ENCODE results near the gene PEPD.

DNA sequence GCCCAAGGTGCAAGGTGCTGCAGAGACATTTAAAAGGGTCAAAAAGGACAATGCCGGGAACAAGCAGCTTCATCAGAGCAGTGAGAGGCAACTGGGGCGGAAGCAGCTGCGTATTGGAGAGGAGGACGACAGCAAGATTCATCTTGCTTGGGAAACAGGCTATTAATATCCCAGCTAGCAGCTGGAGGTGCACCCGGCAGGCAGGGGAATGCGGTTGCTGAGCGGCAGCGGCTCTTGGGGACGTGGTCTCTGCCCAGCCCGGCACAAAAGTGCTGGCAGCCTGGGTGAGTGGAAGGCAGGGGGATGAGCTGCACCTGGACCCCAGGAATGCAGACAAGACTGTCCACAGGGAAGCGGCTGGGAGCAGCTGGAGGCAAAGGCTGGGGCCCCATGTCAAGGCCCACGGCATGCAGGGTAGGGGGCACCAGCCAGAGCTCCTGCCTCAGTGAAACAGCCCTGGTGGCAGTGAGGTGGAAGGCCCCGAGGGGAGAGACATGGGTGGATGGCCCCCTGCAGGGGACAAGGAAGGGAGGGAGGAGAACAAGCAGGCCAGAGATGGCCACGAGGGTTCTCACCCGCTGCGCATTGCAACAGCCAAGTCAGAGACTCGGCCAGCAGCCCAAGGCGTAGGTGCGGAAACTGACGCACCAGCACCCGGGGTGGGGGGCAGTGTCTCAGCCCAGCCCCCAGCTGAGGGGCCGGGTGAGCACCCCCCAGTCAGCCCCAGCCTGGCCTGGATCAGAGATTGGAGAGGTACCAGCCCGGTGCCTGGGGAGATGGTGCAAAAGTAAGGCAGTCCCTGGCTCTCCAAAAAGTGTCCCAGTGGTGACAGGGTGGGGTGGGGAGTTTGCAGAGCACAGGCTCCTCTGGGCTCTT, 34.4 kb downstream of the PEPD start:
- TF ChIP-seq SIN3A (IDR thresholded peaks at IDR 0.05; ENCODE audit: low read depth, low read length) (no peak), SPI1 (IDR thresholded peaks at IDR 0.05; ENCODE audit: borderline replicate concordance, insufficient read depth, low read depth, low read length) (no peak), POLR2A (IDR thresholded peaks at IDR 0.05; ENCODE audit: low read depth, low read length) (no peak), SREBF2 (IDR thresholded peaks at IDR 0.05; ENCODE audit: low read length) (no peak), TAF1 (IDR thresholded peaks at IDR 0.05; ENCODE audit: borderline replicate concordance, low read depth, low read length) (no peak), EZH2 (IDR thresholded peaks at IDR 0.05; ENCODE audit: borderline replicate concordance, control insufficient read depth, low read depth, low read length) (no peak), ESRRA (IDR thresholded peaks at IDR 0.05; ENCODE audit: low read length) (no peak), BMI1 (IDR thresholded peaks at IDR 0.05; ENCODE audit: borderline replicate concordance) (no peak), HCFC1 (IDR thresholded peaks at IDR 0.05; ENCODE audit: low read length) (no peak), PML (IDR thresholded peaks at IDR 0.05; ENCODE audit: low read length) (no peak)
- TF ChIP-seq, protein P1, sequence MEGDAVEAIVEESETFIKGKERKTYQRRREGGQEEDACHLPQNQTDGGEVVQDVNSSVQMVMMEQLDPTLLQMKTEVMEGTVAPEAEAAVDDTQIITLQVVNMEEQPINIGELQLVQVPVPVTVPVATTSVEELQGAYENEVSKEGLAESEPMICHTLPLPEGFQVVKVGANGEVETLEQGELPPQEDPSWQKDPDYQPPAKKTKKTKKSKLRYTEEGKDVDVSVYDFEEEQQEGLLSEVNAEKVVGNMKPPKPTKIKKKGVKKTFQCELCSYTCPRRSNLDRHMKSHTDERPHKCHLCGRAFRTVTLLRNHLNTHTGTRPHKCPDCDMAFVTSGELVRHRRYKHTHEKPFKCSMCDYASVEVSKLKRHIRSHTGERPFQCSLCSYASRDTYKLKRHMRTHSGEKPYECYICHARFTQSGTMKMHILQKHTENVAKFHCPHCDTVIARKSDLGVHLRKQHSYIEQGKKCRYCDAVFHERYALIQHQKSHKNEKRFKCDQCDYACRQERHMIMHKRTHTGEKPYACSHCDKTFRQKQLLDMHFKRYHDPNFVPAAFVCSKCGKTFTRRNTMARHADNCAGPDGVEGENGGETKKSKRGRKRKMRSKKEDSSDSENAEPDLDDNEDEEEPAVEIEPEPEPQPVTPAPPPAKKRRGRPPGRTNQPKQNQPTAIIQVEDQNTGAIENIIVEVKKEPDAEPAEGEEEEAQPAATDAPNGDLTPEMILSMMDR (IDR thresholded peaks at IDR 0.05 in 2 of 3, conservative IDR thresholded peaks at IDR 0.05 in 1 of 3; ENCODE audit: control insufficient read depth in 2 of 3, extremely low read depth in 1 of 3, insufficient read depth in 1 of 3, low read depth in 3 of 3, low read length in 3 of 3) = no peak
- TF ChIP-seq, protein P2, sequence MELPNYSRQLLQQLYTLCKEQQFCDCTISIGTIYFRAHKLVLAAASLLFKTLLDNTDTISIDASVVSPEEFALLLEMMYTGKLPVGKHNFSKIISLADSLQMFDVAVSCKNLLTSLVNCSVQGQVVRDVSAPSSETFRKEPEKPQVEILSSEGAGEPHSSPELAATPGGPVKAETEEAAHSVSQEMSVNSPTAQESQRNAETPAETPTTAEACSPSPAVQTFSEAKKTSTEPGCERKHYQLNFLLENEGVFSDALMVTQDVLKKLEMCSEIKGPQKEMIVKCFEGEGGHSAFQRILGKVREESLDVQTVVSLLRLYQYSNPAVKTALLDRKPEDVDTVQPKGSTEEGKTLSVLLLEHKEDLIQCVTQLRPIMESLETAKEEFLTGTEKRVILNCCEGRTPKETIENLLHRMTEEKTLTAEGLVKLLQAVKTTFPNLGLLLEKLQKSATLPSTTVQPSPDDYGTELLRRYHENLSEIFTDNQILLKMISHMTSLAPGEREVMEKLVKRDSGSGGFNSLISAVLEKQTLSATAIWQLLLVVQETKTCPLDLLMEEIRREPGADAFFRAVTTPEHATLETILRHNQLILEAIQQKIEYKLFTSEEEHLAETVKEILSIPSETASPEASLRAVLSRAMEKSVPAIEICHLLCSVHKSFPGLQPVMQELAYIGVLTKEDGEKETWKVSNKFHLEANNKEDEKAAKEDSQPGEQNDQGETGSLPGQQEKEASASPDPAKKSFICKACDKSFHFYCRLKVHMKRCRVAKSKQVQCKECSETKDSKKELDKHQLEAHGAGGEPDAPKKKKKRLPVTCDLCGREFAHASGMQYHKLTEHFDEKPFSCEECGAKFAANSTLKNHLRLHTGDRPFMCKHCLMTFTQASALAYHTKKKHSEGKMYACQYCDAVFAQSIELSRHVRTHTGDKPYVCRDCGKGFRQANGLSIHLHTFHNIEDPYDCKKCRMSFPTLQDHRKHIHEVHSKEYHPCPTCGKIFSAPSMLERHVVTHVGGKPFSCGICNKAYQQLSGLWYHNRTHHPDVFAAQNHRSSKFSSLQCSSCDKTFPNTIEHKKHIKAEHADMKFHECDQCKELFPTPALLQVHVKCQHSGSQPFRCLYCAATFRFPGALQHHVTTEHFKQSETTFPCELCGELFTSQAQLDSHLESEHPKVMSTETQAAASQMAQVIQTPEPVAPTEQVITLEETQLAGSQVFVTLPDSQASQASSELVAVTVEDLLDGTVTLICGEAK (IDR thresholded peaks at IDR 0.05; ENCODE audit: borderline replicate concordance) = no peak
